OCI-LY3 (cell line): ENCODE results near the gene SYCE1.
"Not testable (repeated sequence)": the region's sequence is repeated elsewhere in the genome, so short reads cannot be mapped to it uniquely, and the experiment has no call there.

Experiments
- EZH2phosphoT487 ChIP-seq: fragments of 200-600 bp; shearing (Covaris generic); IDR thresholded peaks from 2 replicates; pipeline ENCODE4 v1.6.1; 2018; ENCODE audit warnings: antibody characterized with exemption, mixed run types, low read depth
- TF ChIP-seq, protein P1 (sequence below): fragments of 200-600, 300-600 bp; sonication (generic); IDR thresholded peaks from 2 replicates; pipeline ENCODE4 v1.5.1; 2014; ENCODE audit warnings: antibody characterized with exemption, low read length, low read depth

DNA sequence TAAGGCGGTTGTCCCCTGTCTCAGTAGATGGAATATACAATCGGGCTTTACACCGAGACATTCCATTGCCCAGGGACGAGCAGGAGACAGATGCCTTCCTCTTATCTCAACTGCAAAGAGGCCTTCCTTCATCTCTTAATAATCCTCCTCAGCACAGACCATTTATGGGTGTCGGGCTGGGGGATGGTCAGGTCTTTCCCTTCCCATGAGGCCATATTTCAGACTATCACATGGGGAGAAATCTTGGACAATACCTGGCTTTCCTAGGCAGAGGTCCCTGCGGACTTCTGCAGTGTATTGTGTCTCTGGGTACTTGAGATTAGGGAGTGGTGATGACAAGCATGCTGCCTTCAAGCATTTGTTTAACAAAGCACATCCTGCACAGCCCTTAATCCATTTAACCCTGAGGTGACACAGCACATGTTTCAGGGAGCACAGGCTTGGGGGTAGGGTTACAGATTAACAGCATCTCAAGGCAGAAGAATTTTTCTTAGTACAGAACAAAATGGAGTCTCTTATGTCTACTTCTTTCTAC lies 23.9 kb downstream of the SYCE1 start:
- TF ChIP-seq, protein P1, sequence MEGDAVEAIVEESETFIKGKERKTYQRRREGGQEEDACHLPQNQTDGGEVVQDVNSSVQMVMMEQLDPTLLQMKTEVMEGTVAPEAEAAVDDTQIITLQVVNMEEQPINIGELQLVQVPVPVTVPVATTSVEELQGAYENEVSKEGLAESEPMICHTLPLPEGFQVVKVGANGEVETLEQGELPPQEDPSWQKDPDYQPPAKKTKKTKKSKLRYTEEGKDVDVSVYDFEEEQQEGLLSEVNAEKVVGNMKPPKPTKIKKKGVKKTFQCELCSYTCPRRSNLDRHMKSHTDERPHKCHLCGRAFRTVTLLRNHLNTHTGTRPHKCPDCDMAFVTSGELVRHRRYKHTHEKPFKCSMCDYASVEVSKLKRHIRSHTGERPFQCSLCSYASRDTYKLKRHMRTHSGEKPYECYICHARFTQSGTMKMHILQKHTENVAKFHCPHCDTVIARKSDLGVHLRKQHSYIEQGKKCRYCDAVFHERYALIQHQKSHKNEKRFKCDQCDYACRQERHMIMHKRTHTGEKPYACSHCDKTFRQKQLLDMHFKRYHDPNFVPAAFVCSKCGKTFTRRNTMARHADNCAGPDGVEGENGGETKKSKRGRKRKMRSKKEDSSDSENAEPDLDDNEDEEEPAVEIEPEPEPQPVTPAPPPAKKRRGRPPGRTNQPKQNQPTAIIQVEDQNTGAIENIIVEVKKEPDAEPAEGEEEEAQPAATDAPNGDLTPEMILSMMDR = not testable (repeated sequence)
- TF ChIP-seq EZH2phosphoT487 = not testable (repeated sequence)
